Measurements from ENCODE around the gene LRRC42.

DNA sequence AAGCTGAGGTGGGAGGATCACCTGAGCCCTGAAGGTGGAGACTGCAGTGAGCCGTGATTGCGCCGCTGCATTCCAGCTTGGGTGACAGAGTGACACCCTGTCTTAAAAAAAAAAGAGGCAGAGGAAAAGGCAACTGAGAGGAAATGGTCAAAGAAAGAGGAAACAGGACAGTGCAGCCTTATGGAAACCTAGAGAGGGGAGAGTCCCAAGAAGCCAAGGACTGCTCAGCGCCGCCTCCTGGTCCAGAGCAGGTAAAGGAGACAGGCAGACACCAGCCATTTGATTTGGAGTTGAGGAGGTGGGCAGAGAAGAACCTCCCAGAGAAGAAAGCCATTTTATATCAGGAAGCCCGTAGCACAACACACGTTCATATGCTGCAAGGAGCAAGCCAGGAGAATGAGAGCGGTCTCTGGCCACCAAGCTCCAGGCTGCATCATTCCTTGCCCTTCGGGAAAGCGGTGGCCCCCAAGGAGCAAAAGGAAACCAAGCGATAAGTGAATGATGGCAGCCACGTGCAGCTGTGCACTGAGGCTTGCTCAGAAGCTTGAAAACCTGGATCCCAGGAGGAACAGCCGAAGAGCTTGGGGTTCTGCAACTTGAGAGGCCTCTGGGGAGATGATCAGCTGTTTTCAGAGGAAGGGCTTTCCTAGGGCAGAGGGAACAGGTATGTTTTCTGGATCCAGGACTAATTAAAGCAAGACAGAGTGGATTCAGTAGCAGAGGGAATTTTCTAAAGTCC lies 33.7 kb downstream of the LRRC42 start:
- TF ChIP-seq, protein P1, sequence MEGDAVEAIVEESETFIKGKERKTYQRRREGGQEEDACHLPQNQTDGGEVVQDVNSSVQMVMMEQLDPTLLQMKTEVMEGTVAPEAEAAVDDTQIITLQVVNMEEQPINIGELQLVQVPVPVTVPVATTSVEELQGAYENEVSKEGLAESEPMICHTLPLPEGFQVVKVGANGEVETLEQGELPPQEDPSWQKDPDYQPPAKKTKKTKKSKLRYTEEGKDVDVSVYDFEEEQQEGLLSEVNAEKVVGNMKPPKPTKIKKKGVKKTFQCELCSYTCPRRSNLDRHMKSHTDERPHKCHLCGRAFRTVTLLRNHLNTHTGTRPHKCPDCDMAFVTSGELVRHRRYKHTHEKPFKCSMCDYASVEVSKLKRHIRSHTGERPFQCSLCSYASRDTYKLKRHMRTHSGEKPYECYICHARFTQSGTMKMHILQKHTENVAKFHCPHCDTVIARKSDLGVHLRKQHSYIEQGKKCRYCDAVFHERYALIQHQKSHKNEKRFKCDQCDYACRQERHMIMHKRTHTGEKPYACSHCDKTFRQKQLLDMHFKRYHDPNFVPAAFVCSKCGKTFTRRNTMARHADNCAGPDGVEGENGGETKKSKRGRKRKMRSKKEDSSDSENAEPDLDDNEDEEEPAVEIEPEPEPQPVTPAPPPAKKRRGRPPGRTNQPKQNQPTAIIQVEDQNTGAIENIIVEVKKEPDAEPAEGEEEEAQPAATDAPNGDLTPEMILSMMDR (IDR thresholded peaks at IDR 0.05), result no peak
- TF ChIP-seq EZH2phosphoT487 (IDR thresholded peaks at IDR 0.05), result no peak
- TF ChIP-seq EZH2 (IDR thresholded peaks at IDR 0.05), result no peak
